Hindlimb muscle (tissue), 1 donor: Measurements from ENCODE around the gene XIRP2. TPM values are rescaled to one million over a fixed set of nuclear protein-coding genes. Genes with fewer than 3 reads are reported as not detected.
"Not testable (repeated sequence)": the region's sequence is repeated elsewhere in the genome, so short reads cannot be mapped to it uniquely, and the experiment has no call there.

ENCODE experiments used
- DNase-seq: peaks from one replicate; pipeline ENCODE4 v3.0.0-alpha.2; 2013
- polyA plus RNA-seq: library from polyadenylated mRNA; unstranded; fragments of 120-200 nt; gene quantifications from one replicate; pipeline ENCODE4 v1.2.1, GENCODE V29; 2013; ENCODE audit not compliant: insufficient read length

XIRP2 gene
- polyA plus RNA-seq, 1 donor, result 149 TPM

GRCh38 chr2:167054881-167055280 is 166.6 kb downstream of the XIRP2 start:
- DNase-seq, result no peak

- no peak for DNase-seq
These were observed 169.2 kb downstream of the XIRP2 start for GRCh38 chr2:167057446-167057845.

GRCh38 chr2:167059173-167059572 is 170.9 kb downstream of the XIRP2 start:
- no peak for DNase-seq

GRCh38 chr2:167069855-167070254 is 181.6 kb downstream of the XIRP2 start:
- no peak for DNase-seq

- not testable (repeated sequence) for DNase-seq
These were observed 187.4 kb downstream of the XIRP2 start for GRCh38 chr2:167075708-167076107.

GRCh38 chr2:167098931-167099330 is 210.7 kb downstream of the XIRP2 start:
- DNase-seq, result not testable (repeated sequence)

- no peak for DNase-seq
These were observed 212.2 kb downstream of the XIRP2 start for GRCh38 chr2:167100506-167100905.

- no peak for DNase-seq
These were observed 214.9 kb downstream of the XIRP2 start for GRCh38 chr2:167103028-167103756.

GRCh38 chr2:167103757-167104133 is 215.5 kb downstream of the XIRP2 start:
- no peak for DNase-seq

- DNase-seq, result no peak
These were observed 216.4 kb downstream of the XIRP2 start for GRCh38 chr2:167104691-167105090.

- not testable (repeated sequence) for DNase-seq
These were observed 221.4 kb downstream of the XIRP2 start for GRCh38 chr2:167109682-167110081.

- DNase-seq, result no peak
These were observed 222.1 kb downstream of the XIRP2 start for GRCh38 chr2:167110345-167110744.

- no peak for DNase-seq
These were observed 225.7 kb downstream of the XIRP2 start for GRCh38 chr2:167114018-167114417.

GRCh38 chr2:167115541-167115940 is 227.3 kb downstream of the XIRP2 start:
- no peak for DNase-seq

- DNase-seq, result no peak
These were observed 234.1 kb downstream of the XIRP2 start for GRCh38 chr2:167122389-167122788.

- DNase-seq, result no peak
These were observed 237.9 kb downstream of the XIRP2 start for GRCh38 chr2:167126165-167126564.

GRCh38 chr2:167127135-167127534 is 238.9 kb downstream of the XIRP2 start:
- DNase-seq, result no peak

GRCh38 chr2:167128130-167128529 is 239.8 kb downstream of the XIRP2 start:
- no peak for DNase-seq

- DNase-seq, result no peak
These were observed 243.8 kb downstream of the XIRP2 start for GRCh38 chr2:167132066-167132465.

- no peak for DNase-seq
These were observed 244.8 kb downstream of the XIRP2 start for GRCh38 chr2:167132906-167133555.

GRCh38 chr2:167133614-167134013 is 245.3 kb downstream of the XIRP2 start:
- DNase-seq, result no peak

GRCh38 chr2:167134381-167135072 is 246.2 kb downstream of the XIRP2 start:
- no peak for DNase-seq

GRCh38 chr2:167135706-167136105 is 247.4 kb downstream of the XIRP2 start:
- no peak for DNase-seq
